HCT116 (cell line): ENCODE results near the gene UBE2Q2.

Experiments
- CTCF ChIP-seq, 3 experiments: fragments of 200-600 bp in 1 of 3; sonication (generic) in 1 of 3; IDR thresholded peaks in 2 of 3; conservative IDR thresholded peaks in 1 of 3; 2 replicates each; pipeline ENCODE4 v1.5.1; 2012 to 2017; ENCODE audit warnings: low read depth in 2 of 3, low read length in 2 of 3, antibody characterized with exemption in 1 of 3, borderline replicate concordance in 1 of 3, control low read depth in 1 of 3, mild to moderate bottlenecking in 1 of 3, mixed read lengths in 1 of 3, mixed run types in 1 of 3, moderate library complexity in 1 of 3; ENCODE audit not compliant: insufficient read depth in 1 of 3
- POLR2AphosphoS5 ChIP-seq: IDR thresholded peaks from 2 replicates; pipeline ENCODE4 v1.6.1; 2011; ENCODE audit warnings: mild to moderate bottlenecking, low read depth, low read length, moderate library complexity

DNA sequence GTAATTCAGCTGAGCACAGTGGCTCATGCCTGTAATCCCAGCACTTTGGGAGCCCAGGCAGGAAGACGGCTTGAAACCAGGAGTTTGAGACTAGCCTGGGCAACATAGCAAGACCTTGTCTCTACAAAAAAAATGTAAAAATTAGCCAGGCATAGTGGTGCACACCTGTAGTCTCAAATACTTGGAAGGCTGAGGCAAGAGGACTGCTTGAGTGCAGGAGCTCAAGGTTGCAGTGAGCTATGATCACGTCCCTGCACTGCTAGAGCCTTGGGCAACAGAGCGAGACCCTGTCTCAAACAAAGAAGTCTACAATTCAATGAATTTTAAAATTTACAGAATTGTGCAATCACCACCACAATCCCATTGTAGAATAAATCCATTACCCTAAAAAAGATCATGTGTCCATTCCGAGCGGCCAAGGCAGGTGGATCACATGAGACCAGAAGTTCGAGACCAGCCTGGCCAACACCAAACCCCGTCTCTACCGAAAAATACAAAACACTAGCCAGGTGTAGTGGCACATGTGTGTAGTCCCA lies 105.6 kb downstream of the UBE2Q2 start:
- TF ChIP-seq POLR2AphosphoS5: no peak
- no peak for TF ChIP-seq CTCF (IDR thresholded peaks at IDR 0.05 in 2 of 3, conservative IDR thresholded peaks at IDR 0.05 in 1 of 3; ENCODE audit: borderline replicate concordance in 1 of 3, insufficient read depth in 1 of 3, low read depth in 2 of 3, low read length in 2 of 3)
